Activated naive CD4-positive, alpha-beta T cell treated with anti-CD3 and anti-CD28 coated beads for 36 hours (primary cell): ENCODE data around the gene KIF18B. TPM values are rescaled to one million over a fixed set of nuclear protein-coding genes. Genes with fewer than 3 reads are reported as not detected.

Experiments used
- CTCF ChIA-PET: fragments of 350-600 bp; sonication (Branson Sonifier 250); formaldehyde crosslinking; loops from one replicate; lab custom pipeline; 2021; ENCODE audit warnings: antibody characterized with exemption; lab: Charles Lee
- DNase-seq: peaks from one replicate; pipeline ENCODE4 v3.0.0-alpha.2; 2020
- H3K27ac Mint-ChIP-seq: one replicate; pipeline ENCODE4 v1.8.0; 2021; ENCODE audit warnings: mild to moderate bottlenecking, mixed read lengths
- H3K27me3 Mint-ChIP-seq: one replicate; pipeline ENCODE4 v1.8.0; 2021; ENCODE audit warnings: low read depth, mixed read lengths
- H3K36me3 Mint-ChIP-seq: one replicate; pipeline ENCODE4 v1.8.0; 2021; ENCODE audit warnings: low read depth, mixed read lengths
- H3K4me1 Mint-ChIP-seq: one replicate; pipeline ENCODE4 v1.8.0; 2021; ENCODE audit warnings: low read depth, mixed read lengths
- H3K4me3 Mint-ChIP-seq: one replicate; pipeline ENCODE4 v1.8.0; 2021; ENCODE audit warnings: mild to moderate bottlenecking, moderate library complexity, mixed read lengths
- H3K9me3 Mint-ChIP-seq: one replicate; pipeline ENCODE4 v1.8.0; 2021; ENCODE audit warnings: mixed read lengths
- intact Hi-C: fragments of 100-400 bp; cut with micrococcal nuclease; formaldehyde crosslinking; loops from one replicate; pipeline ENCODE4 v1.15.1; 2023
- total RNA-seq, 2 experiments: library from RNA; stranded (reverse); gene quantifications; one replicate each; pipeline ENCODE4 v1.2.3, GENCODE V29; 2021

KIF18B gene
- total RNA-seq, 2 experiments from 2014 or later: 54.9 to 55.4 TPM

- Mint-ChIP-seq H3K27me3 (no peaks in the 10 kb centered on the region), H3K36me3 (peaks cover 49% of the 10 kb centered on the region), H3K27ac (no peak overlapping the region), H3K4me3 (no peak overlapping the region), H3K9me3 (no peaks in the 10 kb centered on the region), H3K4me1 (no peaks in the 10 kb centered on the region)
- intact Hi-C loops: no loop called here
- CTCF ChIA-PET: interaction anchor here (0.9 to 1.1 kb wide), 2 partner anchors 8 to 90 kb away, joined by 3 read pairs; no protein-coding TSS in a partner anchor
- no peak for DNase-seq
These were observed 16.9 kb downstream of the KIF18B start for GRCh38 chr17:44930667-44931066.

DNA sequence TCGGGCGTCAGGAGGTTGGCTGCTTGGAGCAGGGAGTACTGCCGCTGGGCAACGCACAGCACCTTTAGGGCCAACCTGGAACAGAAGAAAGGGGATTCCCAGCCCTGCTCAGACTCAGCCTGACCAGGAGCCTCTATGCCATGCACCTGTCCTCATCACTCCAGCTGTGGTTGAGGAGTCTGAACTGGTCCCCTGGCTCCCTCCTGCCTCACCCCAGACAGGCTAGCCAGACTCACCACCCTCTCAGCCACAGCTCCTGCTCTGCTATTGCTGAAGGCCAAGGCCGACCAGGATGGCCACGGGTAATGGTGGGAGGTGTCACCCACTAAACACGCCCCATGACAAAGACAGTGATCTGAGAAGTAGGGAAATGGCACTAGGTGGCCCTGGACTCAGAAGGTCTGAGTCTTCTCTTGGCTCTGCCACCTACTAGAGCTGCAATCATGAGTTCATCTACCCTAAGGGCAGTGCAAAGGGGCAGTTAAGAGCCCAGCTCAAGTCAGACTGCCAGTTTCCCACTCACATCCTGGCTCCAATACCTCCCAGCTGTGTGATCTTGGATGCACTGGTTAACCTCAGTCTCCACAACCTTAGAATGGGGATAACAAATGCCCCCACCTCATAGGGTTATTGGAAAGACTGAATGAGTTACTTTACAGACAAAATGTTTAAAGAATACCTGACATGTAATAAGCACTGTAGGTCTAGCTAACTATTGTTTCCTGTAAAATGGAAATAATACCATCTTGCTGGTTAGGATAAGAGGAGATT is 18.4 kb downstream of the KIF18B start:
- H3K9me3 Mint-ChIP-seq: no peaks in the 10 kb centered on the region
- H3K4me3 Mint-ChIP-seq: no peak overlapping the region
- DNase-seq: peak; percentile 2
- intact Hi-C loops: no loop called here
- H3K36me3 Mint-ChIP-seq: peaks cover 45% of the 10 kb centered on the region
- H3K27me3 Mint-ChIP-seq: no peaks in the 10 kb centered on the region
- CTCF ChIA-PET: no interaction called here
- no peaks in the 10 kb centered on the region for H3K4me1 Mint-ChIP-seq
- no peak overlapping the region for H3K27ac Mint-ChIP-seq

- Mint-ChIP-seq H3K4me1 (no peaks in the 10 kb centered on the region), H3K27me3 (peaks cover 4% of the 10 kb centered on the region), H3K36me3 (peaks cover 40% of the 10 kb centered on the region), H3K27ac (no peak overlapping the region), H3K9me3 (no peaks in the 10 kb centered on the region), H3K4me3 (no peak overlapping the region)
- DNase-seq: peak; percentile 2
- intact Hi-C loops: no loop called here
- CTCF ChIA-PET: no interaction called here
These were observed 19.4 kb downstream of the KIF18B start for GRCh38 chr17:44928136-44928535.

GRCh38 chr17:44927696-44928095 is 19.9 kb downstream of the KIF18B start:
- intact Hi-C loops: no loop called here
- no peak overlapping the region for H3K4me3 Mint-ChIP-seq
- H3K36me3 Mint-ChIP-seq: peaks cover 40% of the 10 kb centered on the region
- CTCF ChIA-PET: no interaction called here
- H3K4me1 Mint-ChIP-seq: no peaks in the 10 kb centered on the region
- no peaks in the 10 kb centered on the region for H3K9me3 Mint-ChIP-seq
- peak; percentile 5 for DNase-seq
- no peak overlapping the region for H3K27ac Mint-ChIP-seq
- peaks cover 6% of the 10 kb centered on the region for H3K27me3 Mint-ChIP-seq

- peak; percentile 3 for DNase-seq
- Mint-ChIP-seq H3K27ac (no peak overlapping the region), H3K4me3 (no peak overlapping the region), H3K27me3 (peaks cover 6% of the 10 kb centered on the region), H3K4me1 (no peaks in the 10 kb centered on the region), H3K9me3 (no peaks in the 10 kb centered on the region), H3K36me3 (peaks cover 37% of the 10 kb centered on the region)
- intact Hi-C loops: no loop called here
- CTCF ChIA-PET: interaction anchor here (2.8 kb wide), 1 partner anchor 93 kb away, joined by 7 read pairs; no protein-coding TSS in a partner anchor
These were observed 20.6 kb downstream of the KIF18B start for GRCh38 chr17:44926821-44927525.

- intact Hi-C loops: no loop called here
- peak; percentile 3 for DNase-seq
These were observed 21.6 kb downstream of the KIF18B start for GRCh38 chr17:44925731-44926697.

DNA sequence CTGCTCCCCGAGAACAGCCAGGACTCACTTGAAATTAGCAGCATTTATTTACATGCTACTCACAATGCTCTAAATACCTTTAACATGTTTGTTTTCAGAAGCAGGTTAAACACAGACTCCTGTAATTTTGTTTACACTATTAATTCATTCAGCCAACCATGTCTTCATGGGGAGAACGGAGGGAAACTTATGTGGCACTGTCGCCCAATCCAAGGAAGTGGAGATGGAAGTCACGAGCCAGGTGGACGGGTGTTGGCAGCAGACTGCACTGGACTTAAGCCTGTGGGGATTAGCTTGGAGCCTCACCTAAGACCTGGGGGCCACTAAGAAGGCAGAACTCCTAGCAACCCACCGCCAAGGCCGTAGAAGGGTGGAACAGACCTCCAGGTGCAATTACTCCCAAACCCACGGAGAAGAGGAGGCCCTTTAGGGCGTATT is 23.4 kb downstream of the KIF18B start:
- Mint-ChIP-seq H3K9me3 (no peaks in the 10 kb centered on the region), H3K4me1 (no peaks in the 10 kb centered on the region), H3K27ac (no peak overlapping the region), H3K27me3 (peaks cover 18% of the 10 kb centered on the region), H3K36me3 (peaks cover 23% of the 10 kb centered on the region), H3K4me3 (no peak overlapping the region)
- intact Hi-C loops: no loop called here
- CTCF ChIA-PET: interaction anchor here (2.8 kb wide), 1 partner anchor 95 kb away, joined by 7 read pairs; no protein-coding TSS in a partner anchor
- no peak for DNase-seq

More at GRCh38 chr17:44925731-44926697, 21.6 kb downstream of the KIF18B start:
- H3K4me1 Mint-ChIP-seq: no peaks in the 10 kb centered on the region
- H3K36me3 Mint-ChIP-seq: peaks cover 30% of the 10 kb centered on the region
- H3K4me3 Mint-ChIP-seq: no peak overlapping the region
- no peaks in the 10 kb centered on the region for H3K9me3 Mint-ChIP-seq
- peaks cover 9% of the 10 kb centered on the region for H3K27me3 Mint-ChIP-seq
- CTCF ChIA-PET: interaction anchor here (0.6 to 2.8 kb wide), 3 partner anchors 94 to 201 kb away, joined by 3 to 7 read pairs (median 3); no protein-coding TSS in a partner anchor
- H3K27ac Mint-ChIP-seq: no peak overlapping the region

GRCh38 chr17:44922746-44923470 is 24.7 kb downstream of the KIF18B start:
- intact Hi-C loops: no loop called here

DNA sequence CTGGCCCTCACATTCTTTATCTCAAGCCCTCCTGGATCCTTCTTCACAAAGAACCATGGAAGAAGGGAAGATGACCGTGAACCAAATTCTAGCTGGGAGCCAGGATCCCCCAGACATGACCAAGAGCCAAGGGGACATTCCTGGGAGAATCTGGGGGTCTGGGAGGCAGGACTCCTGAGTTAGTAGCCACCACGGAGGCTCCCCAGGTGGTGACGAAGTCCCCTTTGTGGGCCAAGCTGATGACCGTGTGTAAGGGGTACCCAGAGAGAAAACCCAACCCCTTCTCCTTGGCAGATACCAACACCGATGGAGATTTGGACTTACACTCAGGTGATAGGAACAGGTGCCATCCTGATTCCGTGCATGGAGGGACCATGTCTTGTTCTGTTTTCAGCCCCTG is 25.4 kb downstream of the KIF18B start:
- H3K4me3 Mint-ChIP-seq: no peak overlapping the region
- H3K4me1 Mint-ChIP-seq: no peaks in the 10 kb centered on the region
- DNase-seq: no peak
- no peak overlapping the region for H3K27ac Mint-ChIP-seq
- intact Hi-C loops: no loop called here
- no peaks in the 10 kb centered on the region for H3K9me3 Mint-ChIP-seq
- H3K27me3 Mint-ChIP-seq: peaks cover 18% of the 10 kb centered on the region
- H3K36me3 Mint-ChIP-seq: peaks cover 9% of the 10 kb centered on the region
- CTCF ChIA-PET: interaction anchor here (1.4 to 5.3 kb wide), 2 partner anchors 9 to 99 kb away, joined by 3 to 60 read pairs; no protein-coding TSS in a partner anchor

More at GRCh38 chr17:44922746-44923470, 24.7 kb downstream of the KIF18B start:
- Mint-ChIP-seq H3K36me3 (peaks cover 14% of the 10 kb centered on the region), H3K9me3 (no peaks in the 10 kb centered on the region), H3K27ac (no peak overlapping the region), H3K27me3 (peaks cover 18% of the 10 kb centered on the region), H3K4me3 (no peak overlapping the region), H3K4me1 (no peaks in the 10 kb centered on the region)
- no peak for DNase-seq
- CTCF ChIA-PET: interaction anchor here (1.4 to 5.3 kb wide), 2 partner anchors 8 to 98 kb away, joined by 3 to 60 read pairs; no protein-coding TSS in a partner anchor

GRCh38 chr17:44921122-44921882 is 26.3 kb downstream of the KIF18B start:
- H3K4me3 Mint-ChIP-seq: no peak overlapping the region
- H3K36me3 Mint-ChIP-seq: peaks cover 6% of the 10 kb centered on the region
- CTCF ChIA-PET: interaction anchor here (0.8 to 5.3 kb wide), 8 partner anchors 10 to 213 kb away, joined by 3 to 60 read pairs (median 6); no protein-coding TSS in a partner anchor
- H3K27me3 Mint-ChIP-seq: peaks cover 18% of the 10 kb centered on the region
- intact Hi-C loops: no loop called here
- DNase-seq: no peak
- H3K9me3 Mint-ChIP-seq: no peaks in the 10 kb centered on the region
- no peaks in the 10 kb centered on the region for H3K4me1 Mint-ChIP-seq
- no peak overlapping the region for H3K27ac Mint-ChIP-seq
